ENCODE results near the gene PLCD1.

Gene PLCD1

GRCh38 chr3:37993820-37994638 is 35.4 kb downstream of the PLCD1 start:
- peak overlapping the region; percentile 82 to 96 (median 91) for H3K27ac ChIP-seq
- H3K9ac ChIP-seq = peak overlapping the region; percentile 83 to 91 (median 88)
- TF ChIP-seq Cebpa-rat (IDR thresholded peaks at IDR 0.05) = no peak
- H3K9me3 ChIP-seq (replicated peaks in 1 of 11) = no peaks in the 10 kb centered on the region
- H3K4me2 ChIP-seq = peak overlapping the region; percentile 80 to 90 (median 86)
- H3K36me3 ChIP-seq = peaks cover 0 to 31% (median 22%) of the 10 kb centered on the region in 11 experiments; a peak in 17 of 22 replicates
- H3K4me3 ChIP-seq = peak overlapping the region; percentile 50 to 75 (median 69)
- no peaks in the 10 kb centered on the region for H3K27me3 ChIP-seq
- H3K4me1 ChIP-seq = peaks cover 38 to 62% (median 45%) of the 10 kb centered on the region in 10 experiments
- no peaks in the 10 kb centered on the region for H4K20me1 ChIP-seq

GRCh38 chr3:37993460-37993819 is 36.0 kb downstream of the PLCD1 start:
- TF ChIP-seq Cebpa-rat (IDR thresholded peaks at IDR 0.05) = no peak
- Histone ChIP-seq H3K4me3 (peak overlapping the region; percentile 50 to 75 (median 69)), H3K36me3 (peaks cover 0 to 31% (median 22%) of the 10 kb centered on the region in 11 experiments; a peak in 17 of 22 replicates), H4K20me1 (no peaks in the 10 kb centered on the region), H3K27me3 (no peaks in the 10 kb centered on the region), H3K4me2 (peak overlapping the region; percentile 80 to 90 (median 86)), H3K9ac (peak overlapping the region; percentile 83 to 91 (median 88); a peak in 21 of 22 replicates), H3K9me3 (replicated peaks in 1 of 11) (no peaks in the 10 kb centered on the region), H3K27ac (peak overlapping the region; percentile 82 to 96 (median 91); a peak in 21 of 22 replicates), H3K4me1 (peaks cover 37 to 60% (median 45%) of the 10 kb centered on the region in 10 experiments)

GRCh38 chr3:37993067-37993455 is 36.4 kb downstream of the PLCD1 start:
- Histone ChIP-seq H3K36me3 (peaks cover 0 to 30% (median 22%) of the 10 kb centered on the region in 11 experiments; a peak in 17 of 22 replicates), H4K20me1 (no peaks in the 10 kb centered on the region), H3K4me3 (no peak overlapping the region), H3K27me3 (no peaks in the 10 kb centered on the region), H3K9ac (peak overlapping the region in 3 of 11 experiments; percentile 89 to 90 (median 89); a peak in 3 of 22 replicates), H3K4me1 (peaks cover 36 to 60% (median 45%) of the 10 kb centered on the region in 10 experiments), H3K9me3 (replicated peaks in 1 of 11) (no peaks in the 10 kb centered on the region), H3K27ac (peak overlapping the region in 2 of 11 experiments; percentile 96; a peak in 6 of 22 replicates), H3K4me2 (peak overlapping the region; percentile 80 to 90 (median 86); a peak in 20 of 22 replicates)
- TF ChIP-seq Cebpa-rat (IDR thresholded peaks at IDR 0.05) = no peak

- Histone ChIP-seq H3K27me3 (no peaks in the 10 kb centered on the region), H3K9me3 (replicated peaks in 1 of 11) (no peaks in the 10 kb centered on the region), H3K27ac (peak overlapping the region in 1 of 11 experiments; percentile 96; a peak in 1 of 22 replicates), H4K20me1 (no peaks in the 10 kb centered on the region), H3K4me3 (no peak overlapping the region), H3K36me3 (peaks cover 0 to 24% (median 18%) of the 10 kb centered on the region in 11 experiments; a peak in 17 of 22 replicates), H3K9ac (no peak overlapping the region), H3K4me2 (0 out of 22 replicates have a peak overlapping the region, but pooled peaks of 1 of the 11 experiments have one; percentile 80), H3K4me1 (peaks cover 37 to 60% (median 46%) of the 10 kb centered on the region in 10 experiments)
- TF ChIP-seq Cebpa-rat (IDR thresholded peaks at IDR 0.05) = no peak
Observed at GRCh38 chr3:37992271-37993066, 37.0 kb downstream of the PLCD1 start.

GRCh38 chr3:37991823-37992222 is 37.6 kb downstream of the PLCD1 start:
- Histone ChIP-seq H3K4me2 (no peak overlapping the region), H3K27ac (no peak overlapping the region), H4K20me1 (no peaks in the 10 kb centered on the region), H3K9ac (no peak overlapping the region), H3K4me3 (no peak overlapping the region), H3K4me1 (peaks cover 40 to 60% (median 48%) of the 10 kb centered on the region in 10 experiments), H3K36me3 (peaks cover 0 to 17% (median 14%) of the 10 kb centered on the region in 11 experiments; a peak in 17 of 22 replicates), H3K27me3 (no peaks in the 10 kb centered on the region), H3K9me3 (replicated peaks in 1 of 11) (no peaks in the 10 kb centered on the region)
- no peak for TF ChIP-seq Cebpa-rat (IDR thresholded peaks at IDR 0.05)

- H3K4me2 ChIP-seq = no peak overlapping the region
- peaks cover 41 to 61% (median 50%) of the 10 kb centered on the region in 10 experiments for H3K4me1 ChIP-seq
- peaks cover 0 to 10% (median 9%) of the 10 kb centered on the region in 11 experiments; a peak in 17 of 22 replicates for H3K36me3 ChIP-seq
- no peaks in the 10 kb centered on the region for H3K27me3 ChIP-seq
- H3K9me3 ChIP-seq (replicated peaks in 1 of 11) = no peaks in the 10 kb centered on the region
- H3K4me3 ChIP-seq = no peak overlapping the region
- no peaks in the 10 kb centered on the region for H4K20me1 ChIP-seq
- no peak for TF ChIP-seq Cebpa-rat (IDR thresholded peaks at IDR 0.05)
- no peak overlapping the region for H3K9ac ChIP-seq
- no peak overlapping the region for H3K27ac ChIP-seq
Observed at GRCh38 chr3:37991109-37991508, 38.3 kb downstream of the PLCD1 start.

- no peak for TF ChIP-seq Cebpa-rat (IDR thresholded peaks at IDR 0.05)
- Histone ChIP-seq H3K9ac (no peak within 1 kb of the TSS), H3K27me3 (no peaks in the 10 kb centered on the region), H3K9me3 (replicated peaks in 1 of 11) (no peaks in the 10 kb centered on the region), H3K4me1 (peaks cover 35 to 55% (median 50%) of the 10 kb centered on the region in 10 experiments), H4K20me1 (no peaks in the 10 kb centered on the region), H3K27ac (no peak within 1 kb of the TSS), H3K36me3 (peaks cover 0 to 4% (median 3%) of the 10 kb centered on the region in 11 experiments; a peak in 10 of 22 replicates), H3K4me3 (no peak within 1 kb of the TSS), H3K4me2 (no peak within 1 kb of the TSS)
Observed at GRCh38 chr3:37990527-37990926, 38.9 kb downstream of the PLCD1 start, which contains the start of gene VILL. VILL (plus strand) TSS chr3:37990786; CDS start chr3:37993673, 2,887 bp downstream.

GRCh38 chr3:37989821-37990480 is 39.5 kb downstream of the PLCD1 start:
- H3K9ac ChIP-seq = no peak overlapping the region
- no peak overlapping the region for H3K4me3 ChIP-seq
- no peak overlapping the region for H3K4me2 ChIP-seq
- no peaks in the 10 kb centered on the region for H3K27me3 ChIP-seq
- no peaks in the 10 kb centered on the region for H3K9me3 ChIP-seq (replicated peaks in 1 of 11)
- H3K27ac ChIP-seq = no peak overlapping the region
- TF ChIP-seq Cebpa-rat (IDR thresholded peaks at IDR 0.05) = no peak
- peaks cover 29 to 53% (median 48%) of the 10 kb centered on the region in 10 experiments for H3K4me1 ChIP-seq
- H3K36me3 ChIP-seq = no peaks in the 10 kb centered on the region
- no peaks in the 10 kb centered on the region for H4K20me1 ChIP-seq
